PC-9 (cell line): ENCODE results near the gene ARHGAP28. TPM values are rescaled to one million over a fixed set of nuclear protein-coding genes. Genes with fewer than 3 reads are reported as not detected.

Source experiments
- BruUV-seq: library from RNA; stranded (reverse); fragments of 400-500 nt; replicated peaks from 2 replicates; lab custom pipeline; 2021; lab: Mats Ljungman, UMichigan
- CTCF ChIA-PET: fragments of 300-600 bp; sonication (Branson Sonifier 250); formaldehyde crosslinking; loops from one replicate; lab custom pipeline; 2022; ENCODE audit warnings: antibody characterized with exemption; lab: Charles Lee
- POLR2A ChIA-PET: fragments of 300-600 bp; sonication (Branson Sonifier 250); formaldehyde crosslinking; loops from one replicate; lab custom pipeline; 2022; ENCODE audit warnings: antibody characterized with exemption; ENCODE audit not compliant: unreplicated experiment; lab: Charles Lee
- DNase-seq, 2 experiments: peaks; one replicate each; pipeline versions ENCODE4 v3.0.0 to v3.0.0-alpha.2; 2015 to 2022; ENCODE audit warnings: mixed read lengths in 1 of 2
- H2AFZ ChIP-seq: fragments of 200-600 bp; sonication (generic); 2 replicates; pipeline ENCODE4 v1.8.1; 2017; ENCODE audit warnings: antibody characterized with exemption
- H3F3A ChIP-seq: fragments of 200-600 bp; sonication (generic); 2 replicates; pipeline ENCODE4 v1.8.1; 2017; ENCODE audit warnings: antibody characterized with exemption, mild to moderate bottlenecking, low read depth; ENCODE audit not compliant: insufficient read depth
- H3K27ac ChIP-seq: fragments of 200-600 bp; sonication (generic); 2 replicates; pipeline ENCODE4 v1.6.1; 2016; ENCODE audit warnings: mixed run types
- H3K27me3 ChIP-seq: fragments of 200-600 bp; sonication (generic); 2 replicates; pipeline ENCODE4 v1.6.1; 2016; ENCODE audit warnings: low read depth, mixed run types; ENCODE audit not compliant: insufficient read depth
- H3K36me3 ChIP-seq: fragments of 200-600 bp; sonication (generic); 2 replicates; pipeline ENCODE4 v1.6.1; 2016; ENCODE audit warnings: low read depth, mixed run types
- H3K4me1 ChIP-seq: fragments of 200-600 bp; sonication (generic); replicated peaks from 2 replicates; pipeline ENCODE4 v1.6.1; 2016; ENCODE audit warnings: mixed run types; ENCODE audit not compliant: insufficient read depth
- H3K4me2 ChIP-seq: fragments of 200-600 bp; sonication (generic); 2 replicates; pipeline ENCODE4 v1.6.1; 2017; ENCODE audit warnings: mixed run types
- H3K4me3 ChIP-seq: fragments of 200-600 bp; sonication (generic); 2 replicates; pipeline ENCODE4 v1.6.1; 2016; ENCODE audit warnings: mixed run types
- H3K79me2 ChIP-seq: fragments of 200-600 bp; sonication (generic); 2 replicates; pipeline ENCODE4 v1.6.1; 2017; ENCODE audit warnings: low read depth, mixed run types
- H3K9me2 ChIP-seq: fragments of 200-600 bp; sonication (generic); 2 replicates; pipeline ENCODE4 v1.8.1; 2017; ENCODE audit warnings: mild to moderate bottlenecking; ENCODE audit not compliant: insufficient read depth
- H3K9me3 ChIP-seq: fragments of 200-600 bp; sonication (generic); 2 replicates; pipeline ENCODE4 v1.8.1; 2016; ENCODE audit warnings: low read depth; ENCODE audit not compliant: insufficient read depth
- H4K20me1 ChIP-seq: fragments of 200-600 bp; sonication (generic); 2 replicates; pipeline ENCODE4 v1.8.1; 2017; ENCODE audit not compliant: insufficient read depth
- CTCF ChIP-seq: fragments of 200-600 bp; sonication (generic); conservative IDR thresholded peaks from 2 replicates; pipeline ENCODE4 v1.6.1; 2017; ENCODE audit warnings: mixed run types, antibody characterized with exemption, mild to moderate bottlenecking, moderate library complexity
- EZH2 ChIP-seq: fragments of 200-600 bp; sonication (generic); IDR thresholded peaks from 2 replicates; pipeline ENCODE4 v1.8.0; 2017; ENCODE audit warnings: antibody characterized with exemption, low read depth
- intact Hi-C: fragments of 100-400 bp; cut with micrococcal nuclease; formaldehyde crosslinking; loops from one replicate; pipeline ENCODE4 v1.10.0; 2022; ENCODE audit not compliant: unreplicated experiment
- total RNA-seq: library from RNA; stranded (reverse); gene quantifications from 2 replicates; pipeline ENCODE4 v1.2.3, GENCODE V29; 2021

The ARHGAP28 gene
- total RNA-seq, 1 experiment from 2014 or later, result not detected

- BruUV-seq, result no TSS peak
- Histone ChIP-seq H3F3A (no peaks in the 10 kb centered on the region), H3K4me2 (no peak overlapping the region), H3K27me3 (peaks cover 98% of the 10 kb centered on the region), H3K27ac (no peak overlapping the region), H2AFZ (no peak overlapping the region), H3K36me3 (no peaks in the 10 kb centered on the region), H3K79me2 (no peaks in the 10 kb centered on the region), H4K20me1 (no peaks in the 10 kb centered on the region), H3K4me3 (no peak overlapping the region), H3K9me2 (no peaks in the 10 kb centered on the region), H3K9me3 (no peaks in the 10 kb centered on the region), H3K4me1 (no peaks in the 10 kb centered on the region)
- POLR2A ChIA-PET, result no interaction called here
- intact Hi-C loops, result no loop called here
- TF ChIP-seq EZH2, result no peak
- CTCF ChIA-PET, result no interaction called here
- no peak for DNase-seq
These were observed 222.0 kb downstream of the ARHGAP28 start for GRCh38 chr18:6951336-6952090.

- no peak overlapping the region for H3K4me3 ChIP-seq
- ChIA-PET CTCF (no interaction called here), POLR2A (no interaction called here)
- no peaks in the 10 kb centered on the region for H3K79me2 ChIP-seq
- intact Hi-C loops, result no loop called here
- TF ChIP-seq EZH2, result no peak
- TF ChIP-seq CTCF, result no peak
- H2AFZ ChIP-seq, result no peak overlapping the region
- H4K20me1 ChIP-seq, result no peaks in the 10 kb centered on the region
- H3K4me1 ChIP-seq, result no peaks in the 10 kb centered on the region
- peaks cover 91% of the 10 kb centered on the region for H3K27me3 ChIP-seq
- DNase-seq, result no peak
- no peaks in the 10 kb centered on the region for H3K9me3 ChIP-seq
- H3K27ac ChIP-seq, result no peak overlapping the region
- H3K4me2 ChIP-seq, result no peak overlapping the region
- no peaks in the 10 kb centered on the region for H3F3A ChIP-seq
- H3K9me2 ChIP-seq, result no peaks in the 10 kb centered on the region
- H3K36me3 ChIP-seq, result no peaks in the 10 kb centered on the region
- BruUV-seq, result no TSS peak
These were observed 225.0 kb downstream of the ARHGAP28 start for GRCh38 chr18:6954501-6954900.

- intact Hi-C loops, result no loop called here
- ChIA-PET CTCF (no interaction called here), POLR2A (no interaction called here)
- no peak overlapping the region for H3K27ac ChIP-seq
- peaks cover 88% of the 10 kb centered on the region for H3K27me3 ChIP-seq
- no peaks in the 10 kb centered on the region for H3K79me2 ChIP-seq
- no peaks in the 10 kb centered on the region for H3K9me2 ChIP-seq
- H3K36me3 ChIP-seq, result no peaks in the 10 kb centered on the region
- no peak for DNase-seq
- no peak overlapping the region for H2AFZ ChIP-seq
- H4K20me1 ChIP-seq, result no peaks in the 10 kb centered on the region
- TF ChIP-seq CTCF, result no peak
- TF ChIP-seq EZH2, result no peak
- H3F3A ChIP-seq, result no peaks in the 10 kb centered on the region
- H3K9me3 ChIP-seq, result no peaks in the 10 kb centered on the region
- no peaks in the 10 kb centered on the region for H3K4me1 ChIP-seq
- H3K4me3 ChIP-seq, result no peak overlapping the region
- no TSS peak for BruUV-seq
- H3K4me2 ChIP-seq, result no peak overlapping the region
These were observed 225.8 kb downstream of the ARHGAP28 start for GRCh38 chr18:6955304-6955703.

- ChIA-PET POLR2A (no interaction called here), CTCF (no interaction called here)
- Histone ChIP-seq H2AFZ (no peak overlapping the region), H3K4me3 (no peak overlapping the region), H3K27me3 (peaks cover 80% of the 10 kb centered on the region), H3K27ac (no peak overlapping the region), H3K36me3 (no peaks in the 10 kb centered on the region), H3K4me2 (no peak overlapping the region), H3K79me2 (no peaks in the 10 kb centered on the region), H3K9me2 (no peaks in the 10 kb centered on the region), H3K9me3 (no peaks in the 10 kb centered on the region), H4K20me1 (no peaks in the 10 kb centered on the region), H3K4me1 (no peaks in the 10 kb centered on the region), H3F3A (no peaks in the 10 kb centered on the region)
- TF ChIP-seq CTCF (no peak), EZH2 (no peak)
- no peak for DNase-seq
- no TSS peak for BruUV-seq
- intact Hi-C loops, result no loop called here
These were observed 227.0 kb downstream of the ARHGAP28 start for GRCh38 chr18:6956495-6956894.
